Activated CD4-positive, CD25-positive, alpha-beta regulatory T cell treated with anti-CD3 and anti-CD28 coated beads, Interleukin-2, amount 50 U/mL, for 72 hours (primary cell): Measurements from ENCODE around the gene ZNF700.
"Not testable (repeated sequence)": the region's sequence is repeated elsewhere in the genome, so short reads cannot be mapped to it uniquely, and the experiment has no call there.

Experiments used
- DNase-seq: peaks from one replicate; pipeline ENCODE4 v3.0.0; 2021

ZNF700 gene

GRCh38 chr19:11941361-11941887 lies 16.5 kb downstream of the ZNF700 start:
- DNase-seq: not testable (repeated sequence)

- DNase-seq: no peak
These were observed 17.3 kb downstream of the ZNF700 start for GRCh38 chr19:11942008-11942842.

- DNase-seq: no peak
These were observed 17.9 kb downstream of the ZNF700 start for GRCh38 chr19:11942843-11943108.

- no peak for DNase-seq
These were observed 19.7 kb downstream of the ZNF700 start for GRCh38 chr19:11944656-11945055.

- no peak for DNase-seq
These were observed 23.7 kb downstream of the ZNF700 start for GRCh38 chr19:11948646-11949045.

- no peak for DNase-seq
These were observed 24.3 kb downstream of the ZNF700 start for GRCh38 chr19:11949201-11949600.

- not testable (repeated sequence) for DNase-seq
These were observed 24.7 kb downstream of the ZNF700 start for GRCh38 chr19:11949614-11950080.

- no peak for DNase-seq
These were observed 25.4 kb downstream of the ZNF700 start for GRCh38 chr19:11950312-11950711.

GRCh38 chr19:11963566-11964355 lies 38.9 kb downstream of the ZNF700 start:
- DNase-seq: peak; percentile 72

GRCh38 chr19:11964496-11964857 lies 39.6 kb downstream of the ZNF700 start:
- no peak for DNase-seq

- peak; percentile 85 for DNase-seq
These were observed 40.1 kb downstream of the ZNF700 start, which contains the start of gene ZNF763 for GRCh38 chr19:11964858-11965645. TSS of gene ZNF763 (plus strand) at chr19:11965040. CDS start at chr19:11965209, 169 bp downstream.

- DNase-seq: no peak
These were observed 45.3 kb downstream of the ZNF700 start for GRCh38 chr19:11970174-11970573.

- no peak for DNase-seq
These were observed 46.1 kb downstream of the ZNF700 start for GRCh38 chr19:11971041-11971440.

- no peak for DNase-seq
These were observed 48.3 kb downstream of the ZNF700 start for GRCh38 chr19:11973019-11973810.

- DNase-seq: no peak
These were observed 53.7 kb downstream of the ZNF700 start for GRCh38 chr19:11978492-11979100.

- no peak for DNase-seq
These were observed 54.6 kb downstream of the ZNF700 start for GRCh38 chr19:11979527-11979926.

GRCh38 chr19:11982526-11982925 lies 57.6 kb downstream of the ZNF700 start:
- no peak for DNase-seq

- no peak for DNase-seq
These were observed 60.1 kb downstream of the ZNF700 start for GRCh38 chr19:11984986-11985385.

- DNase-seq: no peak
These were observed 61.8 kb downstream of the ZNF700 start for GRCh38 chr19:11986754-11987153.

- peak; percentile 91 for DNase-seq
These were observed 62.7 kb downstream of the ZNF700 start for GRCh38 chr19:11987405-11988281.

- no peak for DNase-seq
These were observed 64.2 kb downstream of the ZNF700 start for GRCh38 chr19:11989112-11989456.
